Natural killer cell (primary cell): ENCODE results near the gene FSIP1. TPM values are rescaled to one million over a fixed set of nuclear protein-coding genes. Genes with fewer than 3 reads are reported as not detected.

Experiments
- ATAC-seq, 3 donors: fragments of 150-1000 bp in 2 of 3; fragments of 200-7000 bp in 1 of 3; cut with Tn5 transposase; 1 replicate in 1 of 3; 2 replicates in 2 of 3; pipeline ENCODE4 v1.10.0; 2021; ENCODE audit warnings: mild to moderate bottlenecking in 2 of 3, moderate library complexity in 2 of 3
- DNase-seq, 2 donors: peaks; one replicate each; pipeline versions ENCODE4 v3.0.0 to v3.0.0-alpha.2; 2013 to 2021; ENCODE audit warnings: mixed read lengths in 1 of 2
- H3K27ac ChIP-seq: one replicate; pipeline ENCODE4 v1.5.1; 2013; ENCODE audit warnings: mild to moderate bottlenecking, low read length
- H3K27me3 ChIP-seq: one replicate; pipeline ENCODE4 v1.6.1; 2013; ENCODE audit warnings: low read length; ENCODE audit not compliant: control insufficient read depth, insufficient read depth
- H3K36me3 ChIP-seq: one replicate; pipeline ENCODE4 v1.6.1; 2013; ENCODE audit warnings: low read length; ENCODE audit not compliant: control insufficient read depth, insufficient read depth
- H3K4me1 ChIP-seq: one replicate; pipeline ENCODE4 v1.6.1; 2013; ENCODE audit warnings: low read length; ENCODE audit not compliant: control insufficient read depth, insufficient read depth
- H3K4me3 ChIP-seq: one replicate; pipeline ENCODE4 v1.5.1; 2013; ENCODE audit warnings: low read length
- H3K9me3 ChIP-seq: one replicate; pipeline ENCODE4 v1.6.1; 2013; ENCODE audit warnings: low read length; ENCODE audit not compliant: control insufficient read depth, insufficient read depth
- H3K27ac Mint-ChIP-seq, 2 donors: one replicate each; pipeline ENCODE4 v1.8.0; 2022; ENCODE audit warnings: mild to moderate bottlenecking in 2 of 2, mixed read lengths in 2 of 2, moderate library complexity in 1 of 2
- H3K27me3 Mint-ChIP-seq, 2 donors: one replicate each; pipeline ENCODE4 v1.8.0; 2022; ENCODE audit warnings: low read depth in 2 of 2, mixed read lengths in 2 of 2
- H3K36me3 Mint-ChIP-seq: one replicate; pipeline ENCODE4 v1.8.0; 2022; ENCODE audit warnings: mixed read lengths
- H3K4me1 Mint-ChIP-seq, 2 donors: one replicate each; pipeline ENCODE4 v1.8.0; 2022; ENCODE audit warnings: mixed read lengths in 2 of 2
- H3K4me3 Mint-ChIP-seq: one replicate; pipeline ENCODE4 v1.8.0; 2022; ENCODE audit warnings: mild to moderate bottlenecking, moderate library complexity, mixed read lengths
- H3K9me3 Mint-ChIP-seq, 2 donors: one replicate each; pipeline ENCODE4 v1.8.0; 2022; ENCODE audit warnings: mixed read lengths in 2 of 2
- CTCF ChIP-seq: fragments of 200-600 bp; IDR thresholded peaks from one replicate; pipeline ENCODE4 v1.8.0; 2022; ENCODE audit warnings: antibody characterized with exemption
- WGBS: methylation state at CpG from one replicate; pipeline ENCODE4 v1.1.7; 2013; ENCODE audit warnings: missing lambda C conversion rate; ENCODE audit not compliant: insufficient coverage; 5-methylcytosine and 5-hydroxymethylcytosine counted together
- intact Hi-C: fragments of 100-400 bp; cut with micrococcal nuclease; formaldehyde crosslinking; loops from one replicate; pipeline ENCODE4 v1.14.2; 2022
- total RNA-seq, 4 donors: library from RNA; stranded (reverse); fragments of 120-200 nt in 1 of 4; gene quantifications; one replicate each; pipeline versions ENCODE4 v1.2.3 to v1.2.4, GENCODE V29; 2013 to 2022

FSIP1 gene
- total RNA-seq, 3 donors from 2014 or later (not counting 1 experiment from before 2014, with no cell fraction given): 1.1 to 2.3 (median 1.8) TPM

DNA sequence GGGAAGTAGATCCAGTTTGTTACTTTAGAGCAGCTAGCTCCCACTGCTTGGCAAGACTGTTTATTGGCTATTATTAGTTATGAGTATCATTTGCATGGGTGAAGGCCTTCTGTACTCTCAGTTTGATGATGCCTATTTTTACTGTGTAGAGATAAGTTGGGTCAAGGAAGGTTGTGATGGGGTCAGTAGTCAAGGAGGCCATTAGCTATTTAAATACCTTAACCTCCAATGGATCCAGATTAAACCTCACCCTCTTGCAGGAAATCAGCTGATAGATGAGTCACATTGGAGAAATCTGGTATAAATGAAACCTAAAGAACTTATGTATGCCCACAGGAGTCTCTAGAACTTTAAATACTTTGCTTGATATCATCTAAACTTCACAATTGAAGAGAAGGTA is 156.8 kb downstream of the FSIP1 start:
- H3K27ac ChIP-seq: peak overlapping the region; percentile 100
- no peak for ATAC-seq

DNA sequence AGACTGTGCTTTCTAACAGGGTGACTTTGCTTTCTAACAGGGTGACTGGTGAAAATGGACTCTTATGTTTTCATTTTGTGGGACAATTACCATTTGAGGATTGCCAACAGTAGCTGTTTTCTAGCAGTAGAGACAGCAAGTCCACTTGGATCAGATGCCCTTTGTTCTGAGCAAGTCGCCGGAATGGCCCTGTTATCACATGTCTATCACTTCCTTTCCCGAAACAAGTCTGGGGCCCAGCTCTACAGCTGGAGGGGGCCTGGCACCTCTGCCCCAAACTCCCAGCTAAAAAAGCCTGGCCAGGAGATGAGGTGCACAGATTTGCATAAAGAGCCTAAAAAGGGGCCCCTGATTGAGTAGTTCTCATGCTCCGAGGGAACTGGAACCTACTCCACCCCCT is 157.2 kb downstream of the FSIP1 start:
- intact Hi-C loops: loop anchor here (2.0 to 10.0 kb wide), 3 partner anchors 41 to 1051 kb away; no protein-coding TSS in a partner anchor

More for the DNA sequence above, 156.8 kb downstream of the FSIP1 start:
- Histone ChIP-seq H3K36me3 (no peaks in the 10 kb centered on the region), H3K4me3 (no peak overlapping the region), H3K27me3 (no peaks in the 10 kb centered on the region), H3K9me3 (peaks cover 6% of the 10 kb centered on the region), H3K4me1 (peaks cover 86% of the 10 kb centered on the region)
- Mint-ChIP-seq H3K4me1 (peaks cover 99 to 100% of the 10 kb centered on the region in 2 donors), H3K36me3 (peaks cover 6% of the 10 kb centered on the region), H3K9me3 (peaks cover 0 to 2% of the 10 kb centered on the region in 2 donors), H3K27ac (peak overlapping the region; percentile 100), H3K27me3 (no peaks in the 10 kb centered on the region), H3K4me3 (peak overlapping the region; percentile 97)
- intact Hi-C loops: loop anchor here (2.0 to 10.0 kb wide), 3 partner anchors 41 to 1051 kb away; no protein-coding TSS in a partner anchor
- TF ChIP-seq CTCF: no peak
- DNase-seq: peak in 1 of 2 donors; percentile 18

GRCh38 chr15:39624806-39625205 is 157.8 kb downstream of the FSIP1 start:
- ATAC-seq (peak; percentile 57 to 83 (median 77)), DNase-seq (peak; percentile 75 to 87)
- Histone ChIP-seq H3K4me1 (peaks cover 75% of the 10 kb centered on the region), H3K9me3 (peaks cover 6% of the 10 kb centered on the region), H3K4me3 (no peak overlapping the region), H3K27me3 (no peaks in the 10 kb centered on the region), H3K36me3 (no peaks in the 10 kb centered on the region), H3K27ac (peak overlapping the region; percentile 100)
- Mint-ChIP-seq H3K4me3 (peak overlapping the region; percentile 97), H3K9me3 (peaks cover 0 to 2% of the 10 kb centered on the region in 2 donors), H3K4me1 (peaks cover 92 to 93% of the 10 kb centered on the region in 2 donors), H3K36me3 (peaks cover 10% of the 10 kb centered on the region), H3K27me3 (no peaks in the 10 kb centered on the region), H3K27ac (peak overlapping the region; percentile 100)
- 12% methylated on average over 5 of the region's 6 CpGs for WGBS
- no peak for TF ChIP-seq CTCF
- intact Hi-C loops: loop anchor here (2.0 to 10.0 kb wide), 4 partner anchors 42 to 1050 kb away; no protein-coding TSS in a partner anchor

More for the DNA sequence above, 157.2 kb downstream of the FSIP1 start:
- H3K27me3 Mint-ChIP-seq: no peaks in the 10 kb centered on the region
- no peak for ATAC-seq
- H3K27ac Mint-ChIP-seq: peak overlapping the region; percentile 100
- peaks cover 82% of the 10 kb centered on the region for H3K4me1 ChIP-seq
- no peaks in the 10 kb centered on the region for H3K27me3 ChIP-seq
- no peak for DNase-seq
- peak overlapping the region; percentile 97 for H3K4me3 Mint-ChIP-seq
- H3K36me3 Mint-ChIP-seq: peaks cover 6% of the 10 kb centered on the region
- H3K9me3 ChIP-seq: peaks cover 6% of the 10 kb centered on the region
- H3K4me1 Mint-ChIP-seq: peaks cover 95 to 96% of the 10 kb centered on the region in 2 donors
- peak overlapping the region; percentile 100 for H3K27ac ChIP-seq
- H3K4me3 ChIP-seq: no peak overlapping the region
- no peak for TF ChIP-seq CTCF
- peaks cover 0 to 2% of the 10 kb centered on the region in 2 donors for H3K9me3 Mint-ChIP-seq
- 50% methylated on average over 4 of the region's 4 CpGs for WGBS
- no peaks in the 10 kb centered on the region for H3K36me3 ChIP-seq
